Endometrium (tissue), 2 donors: ENCODE measurements around the gene INTS1.

Experiments
- FAIRE-seq: peaks from 2 replicates; lab custom pipeline; 2012; peaks lifted over from hg19 to GRCh38; lab: Jason Lieb, UNC
- donor health status: control.
- donor health status: control.

The INTS1 gene

DNA sequence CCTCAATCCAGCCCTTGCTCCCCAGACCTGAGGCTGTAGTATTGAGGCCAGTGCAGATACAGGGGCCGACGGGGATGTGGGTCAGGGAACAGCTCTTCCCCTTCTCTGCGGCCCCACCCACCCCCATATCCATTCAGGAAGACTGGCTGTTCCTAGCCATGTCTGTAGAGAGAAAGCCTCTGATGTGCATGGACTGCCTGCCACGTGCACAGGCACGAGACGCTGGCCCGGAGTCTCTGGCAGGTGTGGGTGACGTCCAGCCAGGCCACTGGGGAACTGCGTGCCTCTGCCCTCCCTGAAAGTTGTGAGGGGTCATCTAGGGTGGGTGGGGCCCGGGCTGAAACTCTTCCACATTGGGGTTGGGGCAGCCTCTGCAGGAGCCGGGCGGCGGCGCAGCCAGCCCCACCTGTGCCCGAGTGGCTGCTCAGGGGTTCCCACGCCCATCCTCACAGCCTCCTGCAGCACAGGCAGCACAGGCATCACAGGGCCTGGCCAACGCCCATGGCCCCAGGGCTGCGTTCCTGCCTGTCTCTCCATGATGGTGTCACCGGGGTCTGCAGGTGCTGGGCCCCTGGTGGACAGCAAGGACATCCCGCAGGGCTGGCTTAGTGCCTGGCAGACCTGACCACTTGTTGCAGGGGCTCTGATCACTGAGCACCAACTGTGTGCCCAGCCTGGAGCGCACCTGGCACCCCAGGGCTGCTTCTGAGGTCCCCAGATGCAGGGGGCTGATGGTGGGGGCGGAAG is 72.4 kb downstream of the INTS1 start:
- no peak for FAIRE-seq

DNA sequence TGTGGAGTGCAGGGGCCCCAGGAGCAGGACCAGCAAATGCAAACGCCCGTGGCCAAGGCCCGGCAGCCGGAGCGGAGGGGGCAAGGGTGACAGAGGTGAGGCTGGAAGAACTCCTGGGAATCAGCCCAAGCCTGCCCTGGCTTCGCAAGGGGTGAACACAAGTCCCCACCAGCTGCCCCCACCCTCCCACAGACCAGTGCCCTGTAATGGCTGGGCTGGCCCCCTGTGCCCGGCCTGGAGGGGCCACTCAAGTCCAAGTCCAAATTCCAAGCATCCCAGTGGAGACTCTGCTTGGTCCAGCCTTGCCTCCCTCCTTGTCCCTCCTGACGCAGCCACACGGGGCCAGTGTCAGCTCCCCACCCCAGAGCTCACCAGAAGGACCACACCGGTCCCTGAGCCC is 73.0 kb downstream of the INTS1 start:
- no peak for FAIRE-seq

DNA sequence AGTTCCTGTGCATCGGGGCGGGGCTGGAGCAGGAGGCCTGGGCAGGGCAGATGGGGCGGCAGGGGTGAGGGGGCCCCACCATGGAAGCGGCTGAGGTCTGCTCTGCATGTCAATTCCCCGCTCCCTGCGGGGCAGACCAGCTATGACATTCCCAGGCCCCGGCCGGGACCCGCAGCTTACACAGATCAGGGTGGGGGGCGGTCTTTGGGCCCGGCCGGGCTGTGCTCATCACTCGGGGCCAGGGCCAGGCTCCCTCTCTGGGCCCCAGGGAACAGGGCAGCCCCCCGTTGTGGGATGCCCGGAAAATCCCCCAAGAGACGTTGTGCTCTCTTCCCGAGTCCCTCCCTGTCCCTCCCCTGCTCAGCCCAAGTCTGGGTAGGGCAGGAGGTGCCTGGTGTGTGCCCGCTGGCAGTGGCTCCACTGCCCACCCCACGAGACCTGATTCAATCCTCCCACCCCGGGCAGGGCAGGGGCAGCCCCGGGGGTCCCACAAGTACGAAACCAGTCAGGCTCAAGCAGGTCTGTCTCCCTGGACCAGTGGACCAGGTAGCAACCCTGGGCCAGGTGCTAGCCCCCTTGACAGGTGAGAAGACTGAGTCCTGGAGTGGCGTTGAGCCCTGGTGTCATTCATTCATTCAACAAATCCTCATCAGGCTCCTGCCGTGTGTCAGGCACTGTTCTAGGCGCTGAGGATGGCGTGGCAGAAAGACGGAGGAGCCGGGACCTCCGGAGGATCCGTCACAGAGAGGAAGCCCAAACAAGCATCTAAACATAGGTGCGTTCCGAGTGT is 73.9 kb downstream of the INTS1 start:
- no peak for FAIRE-seq

DNA sequence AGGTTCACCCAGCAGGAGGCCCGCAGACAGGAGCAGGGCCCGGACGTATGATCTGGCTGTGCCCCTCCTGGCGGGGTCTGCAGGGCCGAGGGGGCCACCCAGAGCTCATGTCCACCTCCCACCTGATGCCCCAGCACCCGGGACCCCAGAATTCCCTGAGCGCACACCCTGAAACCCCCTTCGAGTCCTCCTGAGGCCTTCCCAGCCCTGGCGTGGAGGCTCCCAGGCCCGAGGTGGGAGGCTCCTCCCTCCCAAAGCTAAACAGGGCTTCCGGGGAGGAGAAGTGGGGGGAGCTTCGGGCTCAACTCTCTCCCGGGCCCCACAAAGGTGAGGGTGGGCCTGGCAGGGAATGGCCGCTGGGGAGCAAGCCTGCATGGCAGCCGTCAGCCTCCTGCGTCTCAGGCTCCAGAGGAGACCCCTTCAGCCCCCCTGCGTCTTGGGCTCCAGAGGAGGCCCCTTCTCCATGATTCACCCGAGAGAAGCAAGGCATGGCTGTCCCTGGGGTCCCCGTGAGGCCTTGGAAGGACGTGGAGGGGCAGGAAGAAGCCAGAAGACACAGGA is 75.2 kb downstream of the INTS1 start:
- FAIRE-seq, result no peak

DNA sequence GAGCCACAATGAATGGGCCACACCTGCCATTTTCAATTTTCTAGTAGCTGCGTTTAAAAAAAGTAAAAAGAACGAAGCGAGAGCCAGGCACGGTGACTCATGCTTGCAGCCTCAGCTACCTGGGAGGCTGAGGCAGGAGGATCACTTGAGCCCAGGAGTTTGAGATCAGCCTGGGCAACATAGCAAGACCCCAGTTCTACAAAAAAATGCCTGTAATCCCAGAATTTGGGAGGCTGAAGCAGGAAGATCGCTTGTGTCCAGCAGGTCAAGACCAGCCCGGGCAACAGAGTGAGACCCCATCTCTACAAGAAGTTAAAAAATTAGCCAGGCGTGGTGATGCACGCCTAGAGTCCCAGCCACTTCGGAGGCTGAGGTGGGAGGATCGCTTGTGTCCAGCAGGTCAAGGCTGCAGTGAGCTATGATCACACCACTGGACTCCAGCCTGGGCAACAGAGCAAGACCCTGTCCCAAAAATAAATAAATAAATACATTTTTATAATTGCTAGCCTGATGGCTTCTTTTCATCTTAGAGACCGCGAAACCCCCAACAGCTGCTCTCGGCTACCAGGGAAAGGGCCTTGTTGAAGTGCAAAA is 77.0 kb downstream of the INTS1 start:
- FAIRE-seq, result no peak

DNA sequence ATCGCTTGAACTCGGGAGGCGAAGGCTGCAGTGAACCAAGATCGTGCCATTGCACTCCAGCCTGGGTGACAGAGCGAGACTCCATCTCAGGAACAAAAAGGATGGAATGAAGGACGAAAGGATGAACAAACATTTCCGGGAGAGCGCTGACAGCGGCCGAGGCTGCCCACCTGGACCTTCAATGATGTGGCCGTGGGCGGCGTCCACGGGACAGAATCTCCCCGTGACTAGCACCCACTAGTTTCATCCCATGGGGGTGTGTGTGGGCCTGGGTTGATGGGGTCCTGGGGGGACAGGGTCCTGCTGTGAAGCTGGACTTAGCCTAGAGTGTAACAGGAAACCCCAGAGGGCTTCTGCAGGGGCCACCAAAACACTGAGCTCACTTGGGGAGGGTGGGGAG is 77.7 kb downstream of the INTS1 start:
- FAIRE-seq, result no peak

DNA sequence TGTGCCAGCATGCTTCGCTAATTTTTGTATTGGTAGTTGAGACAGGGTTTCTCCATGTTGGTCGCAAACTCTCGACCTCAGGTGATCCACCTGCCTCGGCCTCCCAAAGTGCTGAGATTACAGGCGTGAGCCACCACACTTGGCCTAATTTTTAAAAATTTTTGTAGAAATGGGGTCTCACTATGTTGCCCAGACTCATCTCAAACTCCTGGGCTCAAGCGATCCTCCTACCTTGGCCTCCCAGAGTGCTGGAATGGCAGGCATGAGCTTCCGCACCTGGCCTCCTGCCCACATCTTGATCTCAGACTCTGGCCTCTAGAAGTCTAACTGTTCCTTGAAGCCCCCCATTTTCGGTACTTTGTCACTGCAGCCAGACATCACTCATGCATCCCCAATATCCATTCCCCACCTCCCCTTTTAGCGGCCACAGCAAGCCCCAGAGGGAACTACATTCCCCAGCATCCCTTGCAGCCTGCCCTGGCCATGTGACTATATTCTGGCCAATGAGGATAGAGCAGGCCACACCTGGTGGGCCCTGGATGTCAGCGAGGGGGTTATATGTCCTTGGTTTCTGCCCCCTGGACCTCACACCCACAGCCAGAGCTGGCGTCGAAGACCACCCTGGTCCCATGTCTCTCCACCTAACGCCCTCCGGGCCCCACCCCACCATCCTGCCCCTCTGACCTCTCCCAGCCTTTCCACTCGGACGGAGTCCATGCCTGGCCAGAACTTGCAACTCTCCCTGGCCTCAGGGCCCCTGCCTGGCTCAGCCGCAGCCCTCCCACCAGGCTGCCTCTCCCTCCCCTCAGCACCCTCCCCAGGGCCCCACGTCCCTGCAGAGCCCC is 78.7 kb downstream of the INTS1 start:
- no peak for FAIRE-seq

DNA sequence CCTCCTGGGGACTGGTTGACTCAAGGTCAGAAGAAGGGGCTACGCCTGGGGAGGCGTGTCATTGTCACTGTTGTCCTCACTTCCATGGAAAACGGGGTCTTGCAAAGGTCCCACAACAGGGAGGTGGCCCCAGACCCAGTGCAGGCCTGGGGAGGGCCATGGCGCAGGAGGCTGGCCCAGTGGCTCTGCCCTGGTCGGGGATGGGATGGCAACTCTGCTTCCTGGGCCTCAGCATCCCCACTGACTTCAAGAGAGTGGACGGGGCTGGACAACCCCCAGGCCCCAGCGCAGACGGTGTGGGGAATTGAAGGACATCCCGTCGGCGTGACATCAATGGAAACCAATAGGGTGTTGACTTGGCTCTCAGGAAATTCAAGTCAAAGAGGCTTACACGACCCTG is 80.1 kb downstream of the INTS1 start:
- FAIRE-seq, result no peak

DNA sequence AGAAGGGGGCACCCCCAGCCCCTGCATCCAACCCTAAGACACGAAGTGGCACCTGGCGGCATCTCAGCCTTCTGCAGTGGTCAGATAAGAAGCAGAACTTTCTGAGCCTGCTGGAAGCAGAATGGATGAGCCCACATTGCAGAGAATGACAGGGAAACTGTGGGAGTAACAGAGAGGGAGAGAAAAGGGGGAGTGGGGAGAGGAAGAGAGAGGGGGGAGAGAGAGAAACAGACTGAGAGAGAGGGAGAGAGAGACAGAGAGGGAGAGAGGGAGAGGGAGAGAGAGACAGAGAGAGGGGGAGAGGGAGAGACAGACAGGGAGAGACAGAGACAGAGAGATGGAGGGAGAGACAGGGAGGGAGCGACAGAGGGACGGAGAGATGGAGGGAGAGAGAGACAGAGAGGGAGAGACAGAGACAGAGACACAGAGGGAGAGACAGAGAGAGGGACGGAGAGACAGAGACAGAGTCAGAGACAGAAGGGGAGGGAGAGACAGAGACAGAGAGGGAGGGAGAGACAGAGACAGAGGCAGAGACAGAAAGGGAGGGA is 80.9 kb downstream of the INTS1 start:
- no peak for FAIRE-seq

DNA sequence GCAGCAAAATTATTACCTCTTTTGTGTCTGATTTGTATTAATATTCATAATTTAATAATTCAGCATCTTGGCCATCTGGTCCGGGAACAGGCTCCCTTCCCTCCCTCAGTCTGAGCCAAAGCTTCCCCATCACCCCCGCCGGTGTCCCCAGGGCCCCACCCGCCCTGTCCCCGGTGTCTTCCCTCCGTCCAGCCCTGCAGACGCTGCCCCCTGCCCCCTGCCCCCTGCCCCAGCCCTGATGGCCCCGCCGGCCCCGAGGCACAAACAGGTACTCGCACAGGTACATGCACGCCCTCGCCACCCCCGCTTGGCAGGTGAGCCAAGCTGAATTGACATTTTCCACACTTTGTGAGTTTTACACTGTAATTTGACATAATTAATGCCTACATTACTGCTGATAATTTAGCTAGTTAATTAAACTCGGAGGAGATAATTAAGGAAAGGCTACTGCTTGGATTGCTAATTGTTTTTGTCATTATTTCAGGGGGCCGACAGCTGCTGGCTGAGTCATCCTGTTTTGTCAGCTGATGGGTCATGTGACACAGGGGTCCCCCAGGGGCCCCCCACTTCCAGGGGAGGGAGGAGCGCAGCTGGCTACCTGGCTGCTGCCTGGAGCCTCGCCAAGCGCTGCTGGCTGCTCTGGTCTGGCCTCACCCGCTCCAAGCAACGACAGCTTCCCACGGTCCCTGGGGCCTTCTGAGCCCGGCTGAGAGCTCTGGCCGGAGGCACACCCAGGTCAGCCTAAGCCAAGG is 81.5 kb downstream of the INTS1 start:
- no peak for FAIRE-seq

DNA sequence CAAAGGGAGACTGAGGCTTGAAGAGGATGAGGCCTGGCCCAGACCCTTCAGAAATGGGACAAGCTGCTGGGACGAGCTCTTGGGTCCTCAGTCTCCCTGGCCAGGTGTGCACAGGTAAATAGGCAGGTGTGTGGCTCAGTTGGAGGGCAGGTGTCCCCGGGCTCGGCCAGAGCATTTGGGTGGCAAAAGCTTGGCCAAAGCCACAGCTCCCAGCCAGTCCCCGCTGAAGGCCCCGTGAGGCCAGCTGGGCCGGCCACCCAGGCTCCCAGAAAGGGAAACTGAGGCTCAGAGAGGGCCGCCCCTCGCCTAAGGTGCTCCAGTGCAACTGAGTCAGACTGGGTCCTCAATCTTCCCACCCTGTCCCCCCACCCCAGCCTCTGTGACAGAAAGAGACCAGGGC is 82.2 kb downstream of the INTS1 start:
- FAIRE-seq, result no peak

DNA sequence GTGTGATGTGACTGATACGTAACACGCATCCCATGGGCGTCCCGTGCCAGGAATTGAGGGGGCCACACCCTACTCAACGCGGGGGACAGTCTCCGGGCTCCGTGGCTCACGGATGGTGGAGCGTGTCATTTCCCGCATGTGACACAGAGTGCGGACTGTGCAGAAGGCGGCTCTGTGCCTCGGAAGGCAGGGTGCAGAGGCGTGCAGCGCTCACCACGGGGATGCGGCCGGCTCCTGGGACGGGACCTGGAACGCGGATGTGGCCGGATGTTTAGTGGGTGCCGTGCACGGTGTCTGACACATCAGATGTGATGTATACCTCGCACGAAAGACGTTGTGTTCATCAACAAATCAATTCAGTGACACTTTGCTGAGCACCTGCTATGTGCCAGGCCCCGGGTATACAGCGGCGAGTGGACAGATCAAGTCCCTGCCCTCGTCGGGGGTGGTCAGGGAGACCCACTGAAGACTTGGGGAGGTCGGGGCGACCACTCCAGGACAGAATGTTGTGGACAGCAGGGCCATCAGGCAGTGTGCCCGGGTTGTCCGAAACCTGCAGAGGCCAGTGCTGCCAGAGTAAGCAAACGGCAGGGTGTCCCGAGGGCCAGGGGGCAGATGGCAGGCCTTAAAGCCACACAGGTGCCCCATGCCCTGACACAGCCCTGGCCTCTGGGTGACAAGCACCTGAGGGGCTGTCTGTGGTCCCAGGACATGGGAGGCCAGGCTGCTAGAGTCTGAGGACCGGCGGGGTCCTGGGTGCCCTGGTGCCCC is 83.0 kb downstream of the INTS1 start:
- no peak for FAIRE-seq
